Epithelial cell of proximal tubule (primary cell): ENCODE measurements around the gene TRAM2. TPM values are rescaled to one million over a fixed set of nuclear protein-coding genes. Genes with fewer than 3 reads are reported as not detected.

Source experiments
- DNase-seq: peaks from one replicate; pipeline ENCODE4 v3.0.0-alpha.2; 2011; ENCODE audit warnings: low read depth
- H3K4me3 ChIP-seq: 2 replicates; pipeline ENCODE4 v1.5.1; 2011; ENCODE audit warnings: low read depth, mild to moderate bottlenecking, low read length
- CTCF ChIP-seq: conservative IDR thresholded peaks from 2 replicates; pipeline ENCODE4 v1.5.1; 2012; ENCODE audit warnings: low read depth, mild to moderate bottlenecking, low read length
- total RNA-seq: library from RNA; depleted of rRNA; stranded (reverse); fragments of >200 nt; gene quantifications from 2 replicates; pipeline ENCODE4 v1.2.3, GENCODE V29; 2015

TRAM2 gene
- total RNA-seq, 1 donor from 2014 or later = 16.3 TPM

- no peak for TF ChIP-seq CTCF
- DNase-seq = no peak
- no peak overlapping the region for H3K4me3 ChIP-seq
Measured at GRCh38 chr6:52553158-52553557, 23.7 kb downstream of the TRAM2 start.

GRCh38 chr6:52552278-52552643 is 24.6 kb downstream of the TRAM2 start:
- no peak overlapping the region for H3K4me3 ChIP-seq
- DNase-seq = no peak
- TF ChIP-seq CTCF = no peak

GRCh38 chr6:52551483-52552277 is 25.2 kb downstream of the TRAM2 start:
- DNase-seq = peak; percentile 62
- no peak overlapping the region for H3K4me3 ChIP-seq
- TF ChIP-seq CTCF = no peak

GRCh38 chr6:52550870-52551269 is 26.0 kb downstream of the TRAM2 start:
- no peak for TF ChIP-seq CTCF
- DNase-seq = no peak

GRCh38 chr6:52550014-52550575 is 26.8 kb downstream of the TRAM2 start:
- H3K4me3 ChIP-seq = no peak overlapping the region
- DNase-seq = no peak
- no peak for TF ChIP-seq CTCF

More at GRCh38 chr6:52550870-52551269, 26.0 kb downstream of the TRAM2 start:
- no peak overlapping the region for H3K4me3 ChIP-seq

- no peak for TF ChIP-seq CTCF
- no peak overlapping the region for H3K4me3 ChIP-seq
- DNase-seq = no peak
Measured at GRCh38 chr6:52549428-52549827, 27.4 kb downstream of the TRAM2 start.

- DNase-seq = no peak
- TF ChIP-seq CTCF = no peak
- H3K4me3 ChIP-seq = no peak overlapping the region
Measured at GRCh38 chr6:52548999-52549398, 27.9 kb downstream of the TRAM2 start.
